ENCODE measurements around the gene H1-8.

DNA sequence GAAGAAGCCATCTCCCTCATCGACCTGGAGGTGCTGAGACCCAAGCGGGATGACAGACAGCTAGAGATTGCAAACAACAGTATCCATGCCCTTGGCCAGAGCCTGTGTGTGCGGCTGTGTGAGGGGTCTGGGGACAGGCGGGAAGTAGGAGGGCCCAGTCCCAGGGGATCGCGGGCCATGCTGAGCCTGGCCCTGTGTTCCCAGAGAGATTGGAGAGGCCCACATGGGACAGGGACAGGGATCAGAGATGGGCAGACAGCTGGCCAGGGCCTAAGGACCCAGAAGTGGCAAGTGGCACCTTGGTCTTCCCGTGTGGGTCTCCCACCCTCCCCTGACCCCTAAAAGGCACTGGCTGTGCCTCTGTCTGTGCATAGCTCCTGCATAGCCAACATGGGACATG lies 25.5 kb upstream of the H1-8 start:
- TF ChIP-seq POLR2A (IDR thresholded peaks at IDR 0.05) (no peak), POLR2AphosphoS5 (IDR thresholded peaks at IDR 0.05) (no peak)
- TF ChIP-seq, protein P1, sequence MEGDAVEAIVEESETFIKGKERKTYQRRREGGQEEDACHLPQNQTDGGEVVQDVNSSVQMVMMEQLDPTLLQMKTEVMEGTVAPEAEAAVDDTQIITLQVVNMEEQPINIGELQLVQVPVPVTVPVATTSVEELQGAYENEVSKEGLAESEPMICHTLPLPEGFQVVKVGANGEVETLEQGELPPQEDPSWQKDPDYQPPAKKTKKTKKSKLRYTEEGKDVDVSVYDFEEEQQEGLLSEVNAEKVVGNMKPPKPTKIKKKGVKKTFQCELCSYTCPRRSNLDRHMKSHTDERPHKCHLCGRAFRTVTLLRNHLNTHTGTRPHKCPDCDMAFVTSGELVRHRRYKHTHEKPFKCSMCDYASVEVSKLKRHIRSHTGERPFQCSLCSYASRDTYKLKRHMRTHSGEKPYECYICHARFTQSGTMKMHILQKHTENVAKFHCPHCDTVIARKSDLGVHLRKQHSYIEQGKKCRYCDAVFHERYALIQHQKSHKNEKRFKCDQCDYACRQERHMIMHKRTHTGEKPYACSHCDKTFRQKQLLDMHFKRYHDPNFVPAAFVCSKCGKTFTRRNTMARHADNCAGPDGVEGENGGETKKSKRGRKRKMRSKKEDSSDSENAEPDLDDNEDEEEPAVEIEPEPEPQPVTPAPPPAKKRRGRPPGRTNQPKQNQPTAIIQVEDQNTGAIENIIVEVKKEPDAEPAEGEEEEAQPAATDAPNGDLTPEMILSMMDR (IDR thresholded peaks at IDR 0.05) = no peak
